ENCODE data around the gene MSL3B.

The MSL3B gene

DNA sequence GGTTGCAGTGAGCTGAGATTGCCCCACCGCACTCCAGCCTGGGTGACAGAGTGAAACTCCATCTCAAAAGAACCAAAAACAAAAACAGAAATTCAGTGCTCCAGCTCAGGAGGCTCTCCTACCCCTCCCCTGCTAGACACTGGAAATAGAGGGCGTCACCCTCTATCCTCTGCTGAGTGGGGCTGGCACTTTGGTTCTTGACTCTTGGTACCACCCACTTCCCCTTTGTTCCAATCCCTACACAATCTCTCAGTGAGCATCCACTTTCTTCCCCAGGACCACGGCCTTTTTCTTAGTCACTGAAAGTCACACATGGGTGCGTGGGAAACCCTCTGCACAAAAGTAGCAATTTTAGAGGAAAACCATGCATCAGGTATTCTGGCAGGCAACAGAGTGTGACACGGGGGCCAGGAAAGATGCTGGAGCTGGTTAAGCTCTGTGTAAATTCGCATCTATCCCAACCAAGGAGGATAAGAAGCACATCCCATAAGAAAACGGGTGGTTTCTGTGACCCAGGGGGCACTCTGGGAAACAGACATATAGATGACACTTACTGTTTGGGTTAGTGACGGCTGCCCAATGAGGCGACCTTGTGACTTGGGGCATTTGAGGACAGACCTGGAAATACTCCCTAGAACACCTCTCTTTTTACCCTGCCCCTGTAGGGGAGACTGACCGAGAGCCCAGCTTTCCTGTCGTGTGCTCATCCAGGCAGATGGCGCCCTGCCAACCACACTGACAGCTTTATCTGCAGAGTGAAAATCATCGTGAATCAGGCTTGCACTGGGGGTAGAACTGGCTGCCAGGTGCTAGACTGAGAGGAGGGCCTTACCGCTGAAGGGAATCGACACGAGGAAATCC is 21.6 kb downstream of the MSL3B start:
- H3K36me3 ChIP-seq (ENCODE audit: control insufficient read depth in 3 of 3, insufficient read depth in 3 of 3, low read length in 3 of 3) = no peaks in the 10 kb centered on the region
- H3K27me3 ChIP-seq (ENCODE audit: control insufficient read depth in 3 of 3, insufficient read depth in 3 of 3, low read length in 3 of 3) = peaks cover 0 to 7% (median 0%) of the 10 kb centered on the region in 3 donors
- H3K4me1 ChIP-seq (ENCODE audit: control insufficient read depth in 3 of 3, insufficient read depth in 3 of 3, low read length in 3 of 3) = no peaks in the 10 kb centered on the region
- H3K9me3 ChIP-seq (ENCODE audit: control insufficient read depth in 3 of 3, low read length in 3 of 3) = no peaks in the 10 kb centered on the region
- H3K4me3 ChIP-seq (ENCODE audit: low read length in 3 of 3) = no peak overlapping the region
- H3K9ac ChIP-seq (ENCODE audit: low read depth in 1 of 3, low read length in 3 of 3) = no peak overlapping the region
- no peak overlapping the region for H3K27ac ChIP-seq (ENCODE audit: low read depth, low read length)

DNA sequence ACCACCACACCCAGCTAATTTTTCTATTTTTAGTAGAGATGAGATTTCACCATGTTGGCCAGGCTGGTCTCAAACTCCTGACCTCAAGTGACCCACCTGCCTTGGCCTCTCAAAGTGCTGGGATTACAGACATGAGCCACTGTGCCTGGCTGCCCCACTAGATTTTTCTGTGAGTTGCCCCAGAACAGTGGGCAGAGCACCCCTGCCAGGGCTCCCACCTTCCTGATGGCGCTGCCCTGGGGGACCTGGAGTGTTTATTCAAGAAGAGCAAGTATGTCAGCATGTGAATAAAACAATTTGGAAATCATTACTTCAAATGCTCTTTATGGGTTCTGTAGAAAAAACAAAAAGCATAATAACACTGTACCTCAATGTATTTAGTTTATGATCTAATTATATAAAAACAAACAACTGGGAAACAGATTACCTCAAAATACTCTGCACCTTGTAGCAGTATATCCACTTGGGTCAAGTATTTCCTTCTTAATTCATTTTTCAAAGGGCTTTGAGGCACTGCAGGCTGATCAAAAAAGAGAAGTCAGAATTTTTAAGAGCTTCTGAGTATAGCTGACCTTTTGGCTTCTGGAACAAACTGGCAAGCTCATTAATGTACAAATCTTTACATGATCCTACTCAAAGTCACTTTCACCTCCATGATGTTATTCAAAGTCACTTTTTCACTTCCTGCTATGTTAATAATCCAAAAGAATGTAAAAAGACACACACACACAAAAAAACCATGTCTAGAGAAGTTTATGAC is 22.7 kb downstream of the MSL3B start:
- H3K27me3 ChIP-seq (ENCODE audit: control insufficient read depth in 3 of 3, insufficient read depth in 3 of 3, low read length in 3 of 3) = peaks cover 0 to 6% (median 0%) of the 10 kb centered on the region in 3 donors
- no peak overlapping the region for H3K4me3 ChIP-seq (ENCODE audit: low read length in 3 of 3)
- H3K4me1 ChIP-seq (ENCODE audit: control insufficient read depth in 3 of 3, insufficient read depth in 3 of 3, low read length in 3 of 3) = no peaks in the 10 kb centered on the region
- H3K9ac ChIP-seq (ENCODE audit: low read depth in 1 of 3, low read length in 3 of 3) = no peak overlapping the region
- no peaks in the 10 kb centered on the region for H3K36me3 ChIP-seq (ENCODE audit: control insufficient read depth in 3 of 3, insufficient read depth in 3 of 3, low read length in 3 of 3)
- H3K27ac ChIP-seq (ENCODE audit: low read depth, low read length) = no peak overlapping the region
- no peaks in the 10 kb centered on the region for H3K9me3 ChIP-seq (ENCODE audit: control insufficient read depth in 3 of 3, low read length in 3 of 3)

DNA sequence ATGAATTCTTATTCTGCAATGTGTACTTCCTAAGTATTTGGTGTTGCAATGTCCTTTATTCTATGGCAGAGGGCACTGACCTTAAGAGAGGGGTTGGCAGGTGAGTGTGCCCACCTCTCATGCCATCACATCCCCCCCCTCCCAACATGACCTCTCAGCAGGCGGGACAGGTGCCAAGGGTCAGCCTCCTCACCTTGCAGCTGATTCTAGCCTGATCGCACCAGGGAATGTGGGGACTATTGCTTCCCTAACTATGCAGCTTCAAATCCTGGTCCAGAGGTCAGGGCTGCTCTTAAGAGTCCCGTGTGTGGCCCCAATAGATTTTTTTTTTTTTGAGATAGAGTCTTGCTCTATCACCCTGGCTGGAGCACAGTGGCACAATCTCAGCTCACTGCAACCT is 23.4 kb downstream of the MSL3B start:
- no peak overlapping the region for H3K4me3 ChIP-seq (ENCODE audit: low read length in 3 of 3)
- no peaks in the 10 kb centered on the region for H3K4me1 ChIP-seq (ENCODE audit: control insufficient read depth in 3 of 3, insufficient read depth in 3 of 3, low read length in 3 of 3)
- peaks cover 0 to 1% (median 0%) of the 10 kb centered on the region in 3 donors for H3K27me3 ChIP-seq (ENCODE audit: control insufficient read depth in 3 of 3, insufficient read depth in 3 of 3, low read length in 3 of 3)
- H3K27ac ChIP-seq (ENCODE audit: low read depth, low read length) = no peak overlapping the region
- H3K9me3 ChIP-seq (ENCODE audit: control insufficient read depth in 3 of 3, low read length in 3 of 3) = no peaks in the 10 kb centered on the region
- no peak overlapping the region for H3K9ac ChIP-seq (ENCODE audit: low read depth in 1 of 3, low read length in 3 of 3)
- no peaks in the 10 kb centered on the region for H3K36me3 ChIP-seq (ENCODE audit: control insufficient read depth in 3 of 3, insufficient read depth in 3 of 3, low read length in 3 of 3)

DNA sequence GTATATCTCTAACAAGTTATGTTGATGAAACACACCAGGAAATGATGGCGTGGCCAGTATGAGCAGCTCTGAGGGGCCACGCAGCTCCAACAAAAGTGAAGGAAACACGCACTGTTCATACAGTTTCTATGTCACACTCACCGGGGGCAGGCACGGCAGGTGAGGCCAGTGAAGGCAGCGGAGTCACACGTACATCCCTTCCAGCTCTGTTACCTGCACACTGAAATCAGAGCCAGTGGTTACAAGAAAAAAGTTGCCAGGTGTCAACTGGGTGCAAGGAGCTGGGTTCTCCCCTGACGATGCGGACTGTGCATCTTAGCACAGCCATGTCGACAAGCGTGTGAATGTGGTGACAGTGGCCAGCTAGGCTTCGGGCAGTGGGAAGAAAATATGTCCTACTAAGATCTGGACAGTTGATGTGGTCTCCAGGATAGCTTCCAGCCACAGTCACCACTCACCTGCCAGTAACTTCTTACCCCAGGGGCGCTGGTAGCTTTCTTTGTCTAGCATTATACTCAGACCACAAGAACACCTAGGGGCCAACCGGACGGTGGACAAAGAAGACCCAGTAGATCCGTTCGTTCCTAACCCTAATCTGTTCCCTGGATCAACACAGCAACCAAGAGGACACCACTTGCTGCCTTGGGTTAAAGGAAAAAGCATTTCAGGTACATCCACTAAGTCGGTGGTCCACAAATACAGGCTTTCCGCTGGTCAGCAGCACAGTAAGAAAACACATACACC is 23.9 kb downstream of the MSL3B start:
- Histone ChIP-seq H3K36me3 (ENCODE audit: control insufficient read depth in 3 of 3, insufficient read depth in 3 of 3, low read length in 3 of 3) (no peaks in the 10 kb centered on the region), H3K9ac (ENCODE audit: low read depth in 1 of 3, low read length in 3 of 3) (no peak overlapping the region), H3K4me1 (ENCODE audit: control insufficient read depth in 3 of 3, insufficient read depth in 3 of 3, low read length in 3 of 3) (no peaks in the 10 kb centered on the region), H3K27me3 (ENCODE audit: control insufficient read depth in 3 of 3, insufficient read depth in 3 of 3, low read length in 3 of 3) (no peaks in the 10 kb centered on the region), H3K4me3 (ENCODE audit: low read length in 3 of 3) (no peak overlapping the region), H3K27ac (ENCODE audit: low read depth, low read length) (no peak overlapping the region), H3K9me3 (ENCODE audit: control insufficient read depth in 3 of 3, low read length in 3 of 3) (no peaks in the 10 kb centered on the region)

DNA sequence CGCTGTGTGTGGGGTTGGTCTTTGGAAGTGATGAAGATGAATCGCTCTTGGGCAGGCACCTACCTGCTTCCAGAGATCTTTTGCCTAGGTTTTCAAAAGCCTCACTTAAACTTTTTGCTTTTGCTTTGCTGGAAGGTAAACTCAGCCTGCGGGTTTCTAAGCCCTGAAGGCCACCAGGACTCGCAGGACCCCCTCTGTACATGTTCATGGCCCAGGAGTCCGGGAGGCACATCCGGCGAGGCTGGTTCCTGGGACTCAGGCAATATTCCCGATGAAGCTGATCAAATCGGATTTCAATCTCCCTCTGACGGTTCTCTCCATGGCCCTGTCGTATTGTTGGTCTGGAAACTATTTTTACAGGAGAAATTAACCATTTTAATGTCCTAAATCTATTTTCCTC is 27.0 kb downstream of the MSL3B start:
- Histone ChIP-seq H3K4me3 (ENCODE audit: low read length in 3 of 3) (no peak overlapping the region), H3K27me3 (ENCODE audit: control insufficient read depth in 3 of 3, insufficient read depth in 3 of 3, low read length in 3 of 3) (no peaks in the 10 kb centered on the region), H3K36me3 (ENCODE audit: control insufficient read depth in 3 of 3, insufficient read depth in 3 of 3, low read length in 3 of 3) (no peaks in the 10 kb centered on the region), H3K4me1 (ENCODE audit: control insufficient read depth in 3 of 3, insufficient read depth in 3 of 3, low read length in 3 of 3) (no peaks in the 10 kb centered on the region), H3K27ac (ENCODE audit: low read depth, low read length) (no peak overlapping the region), H3K9ac (ENCODE audit: low read depth in 1 of 3, low read length in 3 of 3) (no peak overlapping the region), H3K9me3 (ENCODE audit: control insufficient read depth in 3 of 3, low read length in 3 of 3) (no peaks in the 10 kb centered on the region)

DNA sequence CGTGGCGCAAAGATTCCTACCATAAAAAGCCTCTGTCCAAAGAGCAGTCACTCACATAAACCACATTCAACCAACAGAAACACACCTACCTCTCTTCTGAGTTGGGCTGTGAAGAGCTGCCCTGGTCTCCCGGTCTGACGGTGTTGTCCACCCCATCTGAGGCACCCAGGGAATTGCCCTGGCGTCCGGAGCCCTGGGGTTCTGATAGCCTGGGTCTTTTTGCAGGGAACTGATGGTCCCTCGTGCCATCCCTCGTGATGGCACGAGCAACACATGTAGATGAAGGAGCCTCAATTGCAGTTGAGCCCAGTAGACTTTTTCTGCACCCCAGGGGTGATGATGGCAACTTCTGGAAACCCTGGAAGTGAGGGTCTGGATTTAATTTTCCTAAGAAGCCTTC is 27.7 kb downstream of the MSL3B start:
- no peaks in the 10 kb centered on the region for H3K4me1 ChIP-seq (ENCODE audit: control insufficient read depth in 3 of 3, insufficient read depth in 3 of 3, low read length in 3 of 3)
- H3K27me3 ChIP-seq (ENCODE audit: control insufficient read depth in 3 of 3, insufficient read depth in 3 of 3, low read length in 3 of 3) = no peaks in the 10 kb centered on the region
- no peak overlapping the region for H3K4me3 ChIP-seq (ENCODE audit: low read length in 3 of 3)
- no peak overlapping the region for H3K9ac ChIP-seq (ENCODE audit: low read depth in 1 of 3, low read length in 3 of 3)
- no peaks in the 10 kb centered on the region for H3K36me3 ChIP-seq (ENCODE audit: control insufficient read depth in 3 of 3, insufficient read depth in 3 of 3, low read length in 3 of 3)
- H3K9me3 ChIP-seq (ENCODE audit: control insufficient read depth in 3 of 3, low read length in 3 of 3) = peaks cover 0 to 2% (median 0%) of the 10 kb centered on the region in 3 donors
- no peak overlapping the region for H3K27ac ChIP-seq (ENCODE audit: low read depth, low read length)

DNA sequence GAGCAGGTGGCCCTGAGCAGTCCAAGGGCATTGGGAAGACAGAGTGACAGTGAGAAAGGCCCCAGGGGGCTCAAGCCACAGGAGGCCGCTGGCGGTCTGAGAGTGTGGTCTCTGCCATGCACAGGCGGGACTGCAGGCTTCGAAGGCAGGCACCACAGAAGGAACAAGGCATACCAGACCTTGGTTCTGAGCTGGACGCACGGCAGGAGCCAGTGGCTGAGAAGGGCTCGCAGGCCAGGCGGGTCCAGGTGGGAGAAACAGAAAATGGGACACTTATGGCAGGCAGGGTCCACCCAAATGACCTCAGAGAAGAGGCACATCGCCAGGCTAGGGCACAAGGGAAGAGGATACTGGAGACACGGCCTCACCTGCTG is 28.8 kb downstream of the MSL3B start:
- peaks cover 0 to 2% (median 0%) of the 10 kb centered on the region in 3 donors for H3K9me3 ChIP-seq (ENCODE audit: control insufficient read depth in 3 of 3, low read length in 3 of 3)
- H3K27me3 ChIP-seq (ENCODE audit: control insufficient read depth in 3 of 3, insufficient read depth in 3 of 3, low read length in 3 of 3) = no peaks in the 10 kb centered on the region
- no peak overlapping the region for H3K27ac ChIP-seq (ENCODE audit: low read depth, low read length)
- H3K4me1 ChIP-seq (ENCODE audit: control insufficient read depth in 3 of 3, insufficient read depth in 3 of 3, low read length in 3 of 3) = no peaks in the 10 kb centered on the region
- no peaks in the 10 kb centered on the region for H3K36me3 ChIP-seq (ENCODE audit: control insufficient read depth in 3 of 3, insufficient read depth in 3 of 3, low read length in 3 of 3)
- H3K4me3 ChIP-seq (ENCODE audit: low read length in 3 of 3) = no peak overlapping the region
- H3K9ac ChIP-seq (ENCODE audit: low read depth in 1 of 3, low read length in 3 of 3) = no peak overlapping the region

DNA sequence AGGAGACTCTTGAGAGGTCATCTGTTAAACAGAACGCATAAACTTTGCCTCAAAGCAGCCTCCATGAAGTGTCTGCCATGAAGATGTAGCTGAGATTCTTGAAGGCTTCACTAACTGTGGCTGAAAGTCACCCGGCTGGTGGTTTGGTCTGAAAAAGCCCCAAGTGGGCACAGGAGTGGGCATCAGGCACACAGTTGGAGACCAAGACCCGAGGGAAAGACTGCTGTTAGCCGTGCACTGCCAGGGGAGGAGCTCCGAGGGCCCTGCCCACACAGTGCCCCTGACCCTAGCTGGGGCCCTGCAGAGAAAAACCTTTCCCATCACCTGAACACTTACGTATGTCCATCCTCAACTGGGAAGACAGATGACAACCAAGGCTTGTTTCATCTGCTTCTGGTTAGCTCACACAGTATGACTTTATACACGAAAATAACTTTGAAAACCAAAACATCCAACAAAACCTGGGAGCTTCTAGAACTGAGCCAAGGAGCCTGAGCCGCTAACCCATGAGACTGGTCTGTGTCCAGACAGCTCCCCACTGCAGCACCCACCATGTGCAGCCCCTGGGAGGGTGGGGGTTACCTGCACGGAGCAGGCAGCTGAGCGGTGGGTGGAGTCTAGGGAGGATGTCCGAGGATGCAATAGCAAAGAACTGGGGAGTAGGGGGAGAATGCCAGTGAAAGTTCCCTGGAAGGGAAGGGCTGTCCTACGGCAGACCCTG is 29.3 kb downstream of the MSL3B start:
- no peak overlapping the region for H3K4me3 ChIP-seq (ENCODE audit: low read length in 3 of 3)
- no peak overlapping the region for H3K9ac ChIP-seq (ENCODE audit: low read depth in 1 of 3, low read length in 3 of 3)
- H3K9me3 ChIP-seq (ENCODE audit: control insufficient read depth in 3 of 3, low read length in 3 of 3) = peaks cover 0 to 2% (median 0%) of the 10 kb centered on the region in 3 donors
- H3K27me3 ChIP-seq (ENCODE audit: control insufficient read depth in 3 of 3, insufficient read depth in 3 of 3, low read length in 3 of 3) = no peaks in the 10 kb centered on the region
- no peak overlapping the region for H3K27ac ChIP-seq (ENCODE audit: low read depth, low read length)
- H3K36me3 ChIP-seq (ENCODE audit: control insufficient read depth in 3 of 3, insufficient read depth in 3 of 3, low read length in 3 of 3) = no peaks in the 10 kb centered on the region
- no peaks in the 10 kb centered on the region for H3K4me1 ChIP-seq (ENCODE audit: control insufficient read depth in 3 of 3, insufficient read depth in 3 of 3, low read length in 3 of 3)

DNA sequence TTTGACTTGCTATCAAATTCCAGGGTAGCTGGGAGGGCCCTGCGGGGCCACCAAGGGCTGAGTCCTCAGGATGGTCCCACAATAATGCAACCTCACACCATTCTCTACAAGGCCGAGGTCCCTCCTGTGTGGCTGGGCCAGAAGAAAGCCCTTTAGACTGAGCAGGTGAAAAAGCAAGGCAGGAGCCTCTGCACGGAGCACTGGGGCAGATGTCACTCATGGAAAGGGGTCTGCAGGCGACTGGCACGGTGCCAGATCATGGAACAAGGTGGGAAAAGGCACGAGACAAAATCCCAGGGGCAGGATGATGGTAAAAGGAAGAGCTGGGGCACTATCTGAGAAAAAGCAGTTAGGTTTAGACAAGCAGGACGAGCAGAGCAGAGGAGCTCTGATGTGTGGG is 29.9 kb downstream of the MSL3B start:
- Histone ChIP-seq H3K27ac (ENCODE audit: low read depth, low read length) (no peak overlapping the region), H3K4me1 (ENCODE audit: control insufficient read depth in 3 of 3, insufficient read depth in 3 of 3, low read length in 3 of 3) (no peaks in the 10 kb centered on the region), H3K4me3 (ENCODE audit: low read length in 3 of 3) (no peak overlapping the region), H3K36me3 (ENCODE audit: control insufficient read depth in 3 of 3, insufficient read depth in 3 of 3, low read length in 3 of 3) (no peaks in the 10 kb centered on the region), H3K9ac (ENCODE audit: low read depth in 1 of 3, low read length in 3 of 3) (no peak overlapping the region), H3K27me3 (ENCODE audit: control insufficient read depth in 3 of 3, insufficient read depth in 3 of 3, low read length in 3 of 3) (no peaks in the 10 kb centered on the region), H3K9me3 (ENCODE audit: control insufficient read depth in 3 of 3, low read length in 3 of 3) (peaks cover 0 to 2% (median 0%) of the 10 kb centered on the region in 3 donors)
